DOHH2 (cell line): ENCODE data around the gene GNG12.

Source experiments
- CTCF ChIP-seq: fragments of 200-600 bp; sonication (generic); IDR thresholded peaks from one replicate; pipeline ENCODE4 v1.5.1; 2014; ENCODE audit warnings: antibody characterized with exemption, mild to moderate bottlenecking, low read depth, low read length; ENCODE audit not compliant: poor library complexity, severe bottlenecking
- EZH2phosphoT487 ChIP-seq: fragments of 200-600 bp; sonication (generic); IDR thresholded peaks from 2 replicates; pipeline ENCODE4 v1.6.1; 2017; ENCODE audit warnings: borderline replicate concordance, mild to moderate bottlenecking, antibody characterized with exemption, low read length, moderate library complexity, mixed read lengths

GRCh38 chr1:67767103-67767782 is 66.0 kb downstream of the GNG12 start:
- TF ChIP-seq CTCF (no peak), EZH2phosphoT487 (no peak)
